Osteoblast (primary cell): Measurements from ENCODE around the gene LDHA. TPM values are rescaled to one million over a fixed set of nuclear protein-coding genes. Genes with fewer than 3 reads are reported as not detected.

ENCODE experiments used
- DNase-seq: peaks from one replicate; pipeline ENCODE4 v3.0.0; 2011; ENCODE audit warnings: low spot score, mixed read lengths; ENCODE audit not compliant: insufficient read length; ENCODE audit errors: missing footprints
- H2AFZ ChIP-seq: 2 replicates; pipeline ENCODE4 v1.6.0; 2011; ENCODE audit warnings: mild to moderate bottlenecking, low read length
- H3K27ac ChIP-seq: 2 replicates; pipeline ENCODE4 v1.5.1; 2011; ENCODE audit warnings: mild to moderate bottlenecking, low read depth, low read length, moderate library complexity
- H3K27me3 ChIP-seq: 2 replicates; pipeline ENCODE4 v1.6.0; 2012; ENCODE audit warnings: mild to moderate bottlenecking, control low read depth, inconsistent platforms, low read length, moderate library complexity; ENCODE audit not compliant: insufficient read depth
- H3K36me3 ChIP-seq: 2 replicates; pipeline ENCODE4 v1.5.1; 2011; ENCODE audit warnings: mild to moderate bottlenecking, low read length, control low read depth, moderate library complexity; ENCODE audit not compliant: insufficient read depth
- H3K4me1 ChIP-seq: 2 replicates; pipeline ENCODE4 v1.5.1; 2011; ENCODE audit warnings: mild to moderate bottlenecking, low read length, control low read depth, moderate library complexity; ENCODE audit not compliant: insufficient read depth
- H3K4me2 ChIP-seq: 2 replicates; pipeline ENCODE4 v1.6.0; 2011; ENCODE audit warnings: mild to moderate bottlenecking, low read length; ENCODE audit not compliant: insufficient read depth
- H3K4me3 ChIP-seq: fragments of 200-600 bp; sonication (generic); 3 replicates; pipeline ENCODE4 v1.5.1; 2012; ENCODE audit warnings: mild to moderate bottlenecking, low read length, inconsistent platforms; ENCODE audit not compliant: insufficient read depth
- H3K79me2 ChIP-seq: 2 replicates; pipeline ENCODE4 v1.6.0; 2012; ENCODE audit warnings: mild to moderate bottlenecking, low read length, control low read depth, inconsistent platforms; ENCODE audit not compliant: insufficient read depth
- H3K9me3 ChIP-seq: 2 replicates; pipeline ENCODE4 v1.5.1; 2011; ENCODE audit warnings: low read depth, low read length, control low read depth
- H4K20me1 ChIP-seq: 2 replicates; pipeline ENCODE4 v1.6.0; 2012; ENCODE audit warnings: mild to moderate bottlenecking, low read length, control low read depth; ENCODE audit not compliant: insufficient read depth
- CTCF ChIP-seq: IDR thresholded peaks from 2 replicates; pipeline ENCODE4 v1.5.1; 2011; ENCODE audit warnings: mild to moderate bottlenecking, low read depth, low read length, moderate library complexity; ENCODE audit errors: extremely low read depth
- total RNA-seq: library from RNA; depleted of rRNA; stranded (reverse); fragments of >200 nt; gene quantifications from 2 replicates; pipeline ENCODE4 v1.2.3, GENCODE V29; 2012

Gene LDHA
- total RNA-seq, 1 donor = 798 TPM

DNA sequence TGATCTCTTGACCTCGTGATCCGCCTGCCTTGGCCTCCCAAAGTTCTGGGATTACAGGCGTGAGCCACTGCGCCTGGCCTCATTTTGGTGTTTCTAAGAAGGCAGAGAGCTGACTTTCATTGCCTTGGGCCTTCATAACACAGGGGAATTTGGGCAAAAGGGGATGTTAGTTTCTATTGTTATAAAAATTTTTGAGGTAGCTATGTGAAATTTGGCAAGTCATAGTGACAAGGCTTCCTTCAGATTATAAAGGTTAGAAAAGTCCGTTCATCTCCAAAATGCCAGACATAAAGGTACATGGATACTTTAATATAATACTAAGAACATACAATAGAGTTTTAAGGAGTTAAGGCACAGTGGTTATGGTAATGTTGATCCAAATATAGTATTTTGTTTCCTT lies 35.0 kb downstream of the LDHA start:
- no peaks in the 10 kb centered on the region for H3K9me3 ChIP-seq
- no peak overlapping the region for H3K4me2 ChIP-seq
- DNase-seq = no peak
- H4K20me1 ChIP-seq = no peaks in the 10 kb centered on the region
- H3K4me3 ChIP-seq = no peak overlapping the region
- no peaks in the 10 kb centered on the region for H3K36me3 ChIP-seq
- H3K27me3 ChIP-seq = no peaks in the 10 kb centered on the region
- no peak overlapping the region for H2AFZ ChIP-seq
- no peak for TF ChIP-seq CTCF
- no peaks in the 10 kb centered on the region for H3K79me2 ChIP-seq
- no peak overlapping the region for H3K27ac ChIP-seq
- H3K4me1 ChIP-seq = no peaks in the 10 kb centered on the region

GRCh38 chr11:18438691-18439090 lies 44.3 kb downstream of the LDHA start:
- Histone ChIP-seq H3K4me3 (no peak overlapping the region), H4K20me1 (no peaks in the 10 kb centered on the region), H3K27ac (no peak overlapping the region)

GRCh38 chr11:18449251-18449650 lies 54.9 kb downstream of the LDHA start:
- no peak for TF ChIP-seq CTCF
- Histone ChIP-seq H2AFZ (no peak overlapping the region), H3K27ac (no peak overlapping the region), H4K20me1 (no peaks in the 10 kb centered on the region), H3K4me3 (no peak overlapping the region), H3K4me2 (no peak overlapping the region), H3K36me3 (no peaks in the 10 kb centered on the region), H3K27me3 (peaks cover 5% of the 10 kb centered on the region), H3K4me1 (no peaks in the 10 kb centered on the region), H3K79me2 (no peaks in the 10 kb centered on the region), H3K9me3 (no peaks in the 10 kb centered on the region)
- DNase-seq = no peak

More at GRCh38 chr11:18438691-18439090, 44.3 kb downstream of the LDHA start:
- Histone ChIP-seq H2AFZ (no peak overlapping the region), H3K4me1 (no peaks in the 10 kb centered on the region), H3K36me3 (no peaks in the 10 kb centered on the region), H3K27me3 (no peaks in the 10 kb centered on the region), H3K4me2 (no peak overlapping the region), H3K9me3 (no peaks in the 10 kb centered on the region), H3K79me2 (no peaks in the 10 kb centered on the region)
- no peak for TF ChIP-seq CTCF
- DNase-seq = no peak

GRCh38 chr11:18452927-18453326 lies 58.6 kb downstream of the LDHA start:
- Histone ChIP-seq H3K27ac (no peak overlapping the region), H2AFZ (no peak overlapping the region), H3K36me3 (no peaks in the 10 kb centered on the region), H3K27me3 (peaks cover 5% of the 10 kb centered on the region), H3K4me1 (no peaks in the 10 kb centered on the region), H3K4me2 (peak overlapping the region; percentile 16), H3K4me3 (no peak overlapping the region), H4K20me1 (no peaks in the 10 kb centered on the region), H3K9me3 (no peaks in the 10 kb centered on the region), H3K79me2 (no peaks in the 10 kb centered on the region)
- peak; percentile 98 for DNase-seq
- no peak for TF ChIP-seq CTCF
